Measurements from ENCODE around the gene NXPH3. TPM values are rescaled to one million over a fixed set of nuclear protein-coding genes. Genes with fewer than 3 reads are reported as not detected.

NXPH3 gene
- total RNA-seq, 4 donors from 2014 or later, result 5.8 to 24.3 (median 9.0) TPM

- Histone ChIP-seq H3K4me1 (peaks cover 0 to 5% of the 10 kb centered on the region in 2 donors), H3K9me3 (no peaks in the 10 kb centered on the region), H3K27me3 (no peaks in the 10 kb centered on the region), H3K27ac (no peak overlapping the region), H3K36me3 (no peaks in the 10 kb centered on the region), H3K4me3 (no peak overlapping the region)
- TF ChIP-seq POLR2A (IDR thresholded peaks at IDR 0.05) (no peak), CTCF (IDR thresholded peaks at IDR 0.05) (no peak)
- no peak for DNase-seq
- intact Hi-C loops (cut with DNase I; ENCODE audit: low total_unique reads), result loop anchor here (5.0 kb wide), 2 partner anchors 58 to 123 kb away; partner anchors contain the start of gene NGFR
Observed at GRCh38 chr17:49555495-49556222, 20.0 kb upstream of the NXPH3 start.

- DNase-seq, result peak; percentile 75 to 88
- H3K36me3 ChIP-seq, result no peaks in the 10 kb centered on the region
- intact Hi-C loops (cut with DNase I; ENCODE audit: low total_unique reads), result loop anchor here (5.0 kb wide), 2 partner anchors 59 to 124 kb away; partner anchors contain the start of gene NGFR
- no peaks in the 10 kb centered on the region for H3K9me3 ChIP-seq
- peak in 1 of 2 donors; percentile 10 for TF ChIP-seq POLR2A (IDR thresholded peaks at IDR 0.05)
- TF ChIP-seq CTCF (IDR thresholded peaks at IDR 0.05), result peak; percentile 93 to 99 (median 98)
- H3K27me3 ChIP-seq, result no peaks in the 10 kb centered on the region
- H3K27ac ChIP-seq, result no peak overlapping the region
- H3K4me3 ChIP-seq, result no peak overlapping the region
- peaks cover 0 to 5% of the 10 kb centered on the region in 2 donors for H3K4me1 ChIP-seq
Observed at GRCh38 chr17:49556223-49556943, 19.3 kb upstream of the NXPH3 start.

- Histone ChIP-seq H3K9me3 (no peaks in the 10 kb centered on the region), H3K4me3 (no peak overlapping the region), H3K4me1 (peaks cover 0 to 5% of the 10 kb centered on the region in 2 donors), H3K27me3 (no peaks in the 10 kb centered on the region), H3K27ac (no peak overlapping the region), H3K36me3 (no peaks in the 10 kb centered on the region)
- intact Hi-C loops (cut with DNase I; ENCODE audit: low total_unique reads), result loop anchor here (5.0 kb wide), 2 partner anchors 60 to 125 kb away; partner anchors contain the start of gene NGFR
- DNase-seq, result no peak
- peak; percentile 17 to 40 (median 35) for TF ChIP-seq CTCF (IDR thresholded peaks at IDR 0.05)
- no peak for TF ChIP-seq POLR2A (IDR thresholded peaks at IDR 0.05)
Observed at GRCh38 chr17:49557312-49558024, 18.2 kb upstream of the NXPH3 start.

GRCh38 chr17:49564638-49565037 lies 11.0 kb upstream of the NXPH3 start:
- no peak for DNase-seq
- Histone ChIP-seq H3K9me3 (no peaks in the 10 kb centered on the region), H3K4me3 (no peak overlapping the region), H3K4me1 (peaks cover 0 to 10% of the 10 kb centered on the region in 2 donors), H3K27me3 (no peaks in the 10 kb centered on the region), H3K27ac (no peak overlapping the region), H3K36me3 (no peaks in the 10 kb centered on the region)
- intact Hi-C loops (cut with DNase I; ENCODE audit: low total_unique reads), result no loop called here
- TF ChIP-seq POLR2A (IDR thresholded peaks at IDR 0.05), result no peak
- no peak for TF ChIP-seq CTCF (IDR thresholded peaks at IDR 0.05)

All from uterus (tissue), 4 donors.